Natural killer cell treated with Interleukin-12 subunit alpha and Interleukin-12 subunit beta and Interleukin-15 and Interleukin-18, amount 100 ng/mL, for 72 hours (primary cell): ENCODE data around the gene THOC7. TPM values are rescaled to one million over a fixed set of nuclear protein-coding genes. Genes with fewer than 3 reads are reported as not detected.

Source experiments
- ATAC-seq, 2 donors: fragments of 150-1000 bp; cut with Tn5 transposase in 1 of 2; sonication (Bioruptor Pico), chemical (Tn5 transposase) in 1 of 2; 2 replicates each; pipeline ENCODE4 v1.10.0; 2021
- DNase-seq: peaks from one replicate; pipeline ENCODE4 v3.0.0; 2022; ENCODE audit warnings: low spot score
- H3K27ac Mint-ChIP-seq, 2 donors: 1 replicate in 1 of 2; 2 replicates in 1 of 2; pipeline ENCODE4 v1.8.0; 2022; ENCODE audit warnings: mixed read lengths in 2 of 2, mild to moderate bottlenecking in 1 of 2, moderate library complexity in 1 of 2
- H3K27me3 Mint-ChIP-seq, 2 donors: 1 replicate in 1 of 2; 2 replicates in 1 of 2; pipeline ENCODE4 v1.8.0; 2022; ENCODE audit warnings: mixed read lengths in 2 of 2
- H3K36me3 Mint-ChIP-seq: one replicate; pipeline ENCODE4 v1.8.0; 2022; ENCODE audit warnings: mixed read lengths
- H3K4me1 Mint-ChIP-seq, 2 donors: 1 replicate in 1 of 2; 2 replicates in 1 of 2; pipeline ENCODE4 v1.8.0; 2022; ENCODE audit warnings: low read depth in 2 of 2, mixed read lengths in 2 of 2, mild to moderate bottlenecking in 1 of 2
- H3K4me3 Mint-ChIP-seq: one replicate; pipeline ENCODE4 v1.8.0; 2022; ENCODE audit warnings: mixed read lengths
- H3K9me3 Mint-ChIP-seq: 2 replicates; pipeline ENCODE4 v1.8.0; 2022; ENCODE audit warnings: mixed read lengths
- total RNA-seq, 2 donors: library from RNA; stranded (reverse); gene quantifications; one replicate each; pipeline ENCODE4 v1.2.3, GENCODE V29; 2022

The THOC7 gene
- 10 to 100 TPM; 65.7 to 74.1 TPM for total RNA-seq

- no peaks in the 10 kb centered on the region for H3K9me3 Mint-ChIP-seq
- H3K4me3 Mint-ChIP-seq, result peak within 1 kb of the TSS; percentile 97
- H3K27ac Mint-ChIP-seq, result peak within 1 kb of the TSS; percentile 91 to 96
- DNase-seq (peak; percentile 69), ATAC-seq (peak; percentile 86 to 92)
- H3K27me3 Mint-ChIP-seq, result no peaks in the 10 kb centered on the region
- peaks cover 10% of the 10 kb centered on the region for H3K36me3 Mint-ChIP-seq
- peaks cover 33 to 37% of the 10 kb centered on the region in 2 donors for H3K4me1 Mint-ChIP-seq
Measured at GRCh38 chr3:63863150-63864007, at the start of gene THOC7, which contains the start of gene ATXN7. TSS of gene THOC7 (minus strand) at chr3:63863805. CDS start at chr3:63863790, 15 bp downstream. TSS of gene ATXN7 (plus strand) at chr3:63863867. CDS start at chr3:63912599, 48,732 bp downstream.

- Mint-ChIP-seq H3K4me3 (peak overlapping the region; percentile 83), H3K36me3 (peaks cover 14% of the 10 kb centered on the region), H3K27ac (peak overlapping the region; percentile 77 to 85), H3K4me1 (peaks cover 27 to 46% of the 10 kb centered on the region in 2 donors), H3K9me3 (no peaks in the 10 kb centered on the region), H3K27me3 (no peaks in the 10 kb centered on the region)
- peak; percentile 12 to 55 for ATAC-seq
- peak; percentile 65 for DNase-seq
Measured at GRCh38 chr3:63912768-63913588, 49.4 kb upstream of the THOC7 start.

- H3K27ac Mint-ChIP-seq, result peak within 1 kb of the TSS; percentile 85 to 86
- DNase-seq, result peak; percentile 92
- H3K36me3 Mint-ChIP-seq, result peaks cover 6% of the 10 kb centered on the region
- no peaks in the 10 kb centered on the region for H3K9me3 Mint-ChIP-seq
- H3K4me3 Mint-ChIP-seq, result peak within 1 kb of the TSS; percentile 87
- peaks cover 21 to 39% of the 10 kb centered on the region in 2 donors for H3K4me1 Mint-ChIP-seq
- H3K27me3 Mint-ChIP-seq, result no peaks in the 10 kb centered on the region
- ATAC-seq, result peak; percentile 89 to 94
Measured at GRCh38 chr3:63911873-63912767, 48.5 kb upstream of the THOC7 start, which contains the start of gene SCAANT1. TSS of gene SCAANT1 (minus strand) at chr3:63912383.

- Mint-ChIP-seq H3K36me3 (peaks cover 4% of the 10 kb centered on the region), H3K9me3 (no peaks in the 10 kb centered on the region), H3K27ac (peak overlapping the region; percentile 72 to 86), H3K4me1 (peaks cover 18 to 39% of the 10 kb centered on the region in 2 donors), H3K27me3 (no peaks in the 10 kb centered on the region), H3K4me3 (peak overlapping the region; percentile 87)
- no peak for DNase-seq
- ATAC-seq, result peak in 1 of 2 donors; percentile 5
Measured at GRCh38 chr3:63911509-63911872, 47.9 kb upstream of the THOC7 start.

- H3K27me3 Mint-ChIP-seq, result no peaks in the 10 kb centered on the region
- no peaks in the 10 kb centered on the region for H3K36me3 Mint-ChIP-seq
- ATAC-seq (no peak), DNase-seq (no peak)
- H3K27ac Mint-ChIP-seq, result peak overlapping the region; percentile 72 to 86
- peaks cover 16 to 39% of the 10 kb centered on the region in 2 donors for H3K4me1 Mint-ChIP-seq
- H3K4me3 Mint-ChIP-seq, result peak overlapping the region; percentile 87
- no peaks in the 10 kb centered on the region for H3K9me3 Mint-ChIP-seq
Measured at GRCh38 chr3:63910891-63911290, 47.3 kb upstream of the THOC7 start.

GRCh38 chr3:63910001-63910400 lies 46.4 kb upstream of the THOC7 start:
- ATAC-seq (no peak), DNase-seq (no peak)
- no peaks in the 10 kb centered on the region for H3K36me3 Mint-ChIP-seq
- H3K9me3 Mint-ChIP-seq, result no peaks in the 10 kb centered on the region
- H3K27ac Mint-ChIP-seq, result peak overlapping the region; percentile 72 to 86
- no peak overlapping the region for H3K4me3 Mint-ChIP-seq
- peaks cover 16 to 40% of the 10 kb centered on the region in 2 donors for H3K4me1 Mint-ChIP-seq
- H3K27me3 Mint-ChIP-seq, result no peaks in the 10 kb centered on the region

GRCh38 chr3:63909431-63909830 lies 45.8 kb upstream of the THOC7 start:
- no peaks in the 10 kb centered on the region for H3K36me3 Mint-ChIP-seq
- no peak overlapping the region for H3K4me3 Mint-ChIP-seq
- ATAC-seq (no peak), DNase-seq (no peak)
- no peaks in the 10 kb centered on the region for H3K9me3 Mint-ChIP-seq
- no peaks in the 10 kb centered on the region for H3K27me3 Mint-ChIP-seq
- peaks cover 15 to 40% of the 10 kb centered on the region in 2 donors for H3K4me1 Mint-ChIP-seq
- no peak overlapping the region for H3K27ac Mint-ChIP-seq

GRCh38 chr3:63908776-63909175 lies 45.2 kb upstream of the THOC7 start:
- no peaks in the 10 kb centered on the region for H3K9me3 Mint-ChIP-seq
- H3K27me3 Mint-ChIP-seq, result no peaks in the 10 kb centered on the region
- no peak overlapping the region for H3K4me3 Mint-ChIP-seq
- peak overlapping the region in 1 of 2 donors; percentile 4 for H3K27ac Mint-ChIP-seq
- H3K36me3 Mint-ChIP-seq, result no peaks in the 10 kb centered on the region
- ATAC-seq (no peak), DNase-seq (no peak)
- H3K4me1 Mint-ChIP-seq, result peaks cover 18 to 33% of the 10 kb centered on the region in 2 donors

- H3K36me3 Mint-ChIP-seq, result no peaks in the 10 kb centered on the region
- ATAC-seq (no peak), DNase-seq (no peak)
- H3K4me3 Mint-ChIP-seq, result no peak overlapping the region
- peak overlapping the region in 1 of 2 donors; percentile 4 for H3K27ac Mint-ChIP-seq
- H3K4me1 Mint-ChIP-seq, result peaks cover 18 to 27% of the 10 kb centered on the region in 2 donors
- H3K27me3 Mint-ChIP-seq, result no peaks in the 10 kb centered on the region
- no peaks in the 10 kb centered on the region for H3K9me3 Mint-ChIP-seq
Measured at GRCh38 chr3:63908081-63908736, 44.6 kb upstream of the THOC7 start.

- ATAC-seq (no peak), DNase-seq (no peak)
- Mint-ChIP-seq H3K36me3 (peaks cover 5% of the 10 kb centered on the region), H3K4me1 (peaks cover 15 to 17% of the 10 kb centered on the region in 2 donors), H3K4me3 (no peak overlapping the region), H3K27ac (no peak overlapping the region), H3K27me3 (no peaks in the 10 kb centered on the region), H3K9me3 (no peaks in the 10 kb centered on the region)
Measured at GRCh38 chr3:63905731-63906620, 42.4 kb upstream of the THOC7 start.

- DNase-seq (no peak), ATAC-seq (no peak)
- H3K36me3 Mint-ChIP-seq, result peaks cover 20% of the 10 kb centered on the region
- H3K27me3 Mint-ChIP-seq, result no peaks in the 10 kb centered on the region
- no peak overlapping the region for H3K4me3 Mint-ChIP-seq
- peaks cover 17 to 24% of the 10 kb centered on the region in 2 donors for H3K4me1 Mint-ChIP-seq
- H3K9me3 Mint-ChIP-seq, result no peaks in the 10 kb centered on the region
- H3K27ac Mint-ChIP-seq, result peak overlapping the region in 1 of 2 donors; percentile 12
Measured at GRCh38 chr3:63900459-63900858, 36.9 kb upstream of the THOC7 start.

GRCh38 chr3:63900010-63900409 lies 36.4 kb upstream of the THOC7 start:
- Mint-ChIP-seq H3K4me1 (peaks cover 17 to 29% of the 10 kb centered on the region in 2 donors), H3K27ac (peak overlapping the region in 1 of 2 donors; percentile 12), H3K36me3 (peaks cover 20% of the 10 kb centered on the region), H3K27me3 (no peaks in the 10 kb centered on the region), H3K9me3 (no peaks in the 10 kb centered on the region), H3K4me3 (no peak overlapping the region)
- ATAC-seq (no peak), DNase-seq (no peak)
